NB4 (cell line): Measurements from ENCODE around the gene KRTAP19-8.

Source experiments
- DNase-seq: peaks from one replicate; pipeline ENCODE4 v3.0.0; 2010; ENCODE audit warnings: low read depth
- H3K4me3 ChIP-seq: one replicate; pipeline ENCODE4 v1.5.1; 2011; ENCODE audit warnings: mild to moderate bottlenecking, low read depth, low read length, moderate library complexity
- CTCF ChIP-seq: IDR thresholded peaks from one replicate; pipeline ENCODE4 v1.5.1; 2012; ENCODE audit warnings: low read depth, low read length
- MYC ChIP-seq: IDR thresholded peaks from 2 replicates; pipeline ENCODE4 v1.6.1; 2011; ENCODE audit warnings: low read depth, low read length
- POLR2A ChIP-seq: IDR thresholded peaks from 2 replicates; pipeline ENCODE4 v1.6.1; 2011; ENCODE audit warnings: mild to moderate bottlenecking; ENCODE audit not compliant: insufficient read length; ENCODE audit errors: extremely low read depth
- TF ChIP-seq, protein P1 (sequence below): IDR thresholded peaks from 2 replicates; pipeline ENCODE4 v1.6.1; 2011; ENCODE audit warnings: low read depth, low read length

Gene KRTAP19-8

GRCh38 chr21:31008355-31008754, 29.9 kb downstream of the KRTAP19-8 start:
- TF ChIP-seq, protein P1, sequence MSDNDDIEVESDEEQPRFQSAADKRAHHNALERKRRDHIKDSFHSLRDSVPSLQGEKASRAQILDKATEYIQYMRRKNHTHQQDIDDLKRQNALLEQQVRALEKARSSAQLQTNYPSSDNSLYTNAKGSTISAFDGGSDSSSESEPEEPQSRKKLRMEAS, result no peak
- TF ChIP-seq CTCF (no peak), POLR2A (no peak), MYC (no peak)
- DNase-seq, result no peak
- H3K4me3 ChIP-seq, result no peak overlapping the region

DNA sequence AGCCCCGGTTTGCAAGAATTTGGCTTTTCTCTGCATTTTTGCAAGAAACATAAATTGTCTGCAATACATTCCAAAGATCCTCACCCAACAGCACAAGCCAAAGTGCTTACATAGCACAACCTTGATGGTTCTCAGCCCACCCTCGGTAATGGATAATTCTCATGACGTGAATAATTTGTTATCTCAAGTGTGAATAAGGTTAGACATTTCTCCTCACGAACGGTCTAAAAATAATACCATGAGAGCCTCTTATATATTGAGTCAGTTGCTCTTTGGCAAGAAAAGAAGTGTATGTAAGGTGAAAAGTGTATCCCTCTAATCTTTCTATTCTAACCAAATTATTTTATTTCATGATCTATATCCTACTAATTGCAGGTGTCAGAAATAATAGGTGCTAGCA, 33.3 kb downstream of the KRTAP19-8 start:
- no peak for TF ChIP-seq MYC
- no peak for TF ChIP-seq CTCF
- TF ChIP-seq, protein P1, result no peak
- TF ChIP-seq POLR2A, result no peak
- no peak overlapping the region for H3K4me3 ChIP-seq
- DNase-seq, result no peak

GRCh38 chr21:31003471-31003870, 34.8 kb downstream of the KRTAP19-8 start:
- TF ChIP-seq MYC (no peak), POLR2A (no peak), CTCF (no peak)
- TF ChIP-seq, protein P1, result no peak

DNA sequence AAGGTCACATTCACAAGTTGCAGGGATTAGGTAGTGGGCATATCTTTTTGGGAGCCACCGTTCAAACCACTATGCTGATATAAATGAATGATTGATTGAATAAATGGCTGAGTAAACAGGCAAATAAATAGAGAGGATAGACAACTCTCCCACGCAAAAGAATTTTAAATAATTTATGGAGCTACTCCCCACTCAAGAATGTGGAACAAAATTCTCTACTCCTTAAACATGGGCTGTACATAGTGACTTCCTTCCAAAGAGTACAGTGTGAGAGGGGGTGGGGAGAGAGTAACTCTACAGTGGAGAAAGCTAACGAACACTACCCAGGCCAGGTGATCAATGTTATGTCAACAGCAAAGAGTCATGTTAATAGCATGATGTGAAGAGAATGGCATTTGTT, 40.7 kb downstream of the KRTAP19-8 start:
- H3K4me3 ChIP-seq, result no peak overlapping the region
- TF ChIP-seq CTCF (no peak), POLR2A (no peak), MYC (no peak)
- TF ChIP-seq, protein P1, result no peak
- DNase-seq, result no peak

More at GRCh38 chr21:31003471-31003870, 34.8 kb downstream of the KRTAP19-8 start:
- no peak overlapping the region for H3K4me3 ChIP-seq
- DNase-seq, result no peak

GRCh38 chr21:30996728-30997127, 41.5 kb downstream of the KRTAP19-8 start:
- TF ChIP-seq, protein P1, result no peak
- TF ChIP-seq POLR2A (no peak), MYC (no peak), CTCF (no peak)
- no peak for DNase-seq
- no peak overlapping the region for H3K4me3 ChIP-seq

GRCh38 chr21:30994932-30995331, 43.3 kb downstream of the KRTAP19-8 start:
- no peak for TF ChIP-seq POLR2A
- TF ChIP-seq CTCF, result no peak
- TF ChIP-seq, protein P1, result no peak
- no peak for TF ChIP-seq MYC
- DNase-seq, result no peak
- H3K4me3 ChIP-seq, result no peak overlapping the region
